Heart right ventricle (tissue), 16 donors: ENCODE measurements around the gene DTHD1. TPM values are rescaled to one million over a fixed set of nuclear protein-coding genes. Genes with fewer than 3 reads are reported as not detected.

Source experiments
- ATAC-seq, 8 donors: fragments of 200-7000 bp; cut with Tn5 transposase; one replicate each; pipeline ENCODE4 v1.9.1; 2020; ENCODE audit warnings: mild to moderate bottlenecking in 8 of 8, moderate library complexity in 8 of 8, moderate number of reproducible peaks in 1 of 8
- DNase-seq, 2 donors: peaks; one replicate each; pipeline ENCODE4 v3.0.0-alpha.2; 2020
- H3K27ac ChIP-seq, 10 donors: fragments of 200-600 bp; sonication (generic) in 2 of 10; one replicate each; pipeline versions ENCODE4 v1.5.0 to v1.8.0; 2020 to 2022; ENCODE audit warnings: mild to moderate bottlenecking in 3 of 10
- H3K27me3 ChIP-seq, 7 donors: fragments of 200-600 bp; one replicate each; pipeline ENCODE4 v1.8.0; 2021 to 2022; ENCODE audit warnings: mild to moderate bottlenecking in 2 of 7
- H3K36me3 ChIP-seq, 9 donors: fragments of 200-600 bp; sonication (generic) in 1 of 9; one replicate each; pipeline versions ENCODE4 v1.5.0 to v1.8.0; 2020 to 2022; ENCODE audit warnings: mild to moderate bottlenecking in 2 of 9
- H3K4me1 ChIP-seq, 9 donors: fragments of 200-600 bp; sonication (generic) in 1 of 9; one replicate each; pipeline versions ENCODE4 v1.5.0 to v1.8.0; 2020 to 2022; ENCODE audit warnings: mild to moderate bottlenecking in 4 of 9
- H3K4me3 ChIP-seq, 10 donors: fragments of 200-600 bp; sonication (generic) in 2 of 10; one replicate each; pipeline versions ENCODE4 v1.5.0 to v1.8.0; 2020 to 2022; ENCODE audit warnings: mild to moderate bottlenecking in 7 of 10, moderate library complexity in 2 of 10
- H3K9me3 ChIP-seq, 11 donors: fragments of 200-600 bp in 10 of 11; sonication (generic) in 2 of 11; one replicate each; pipeline versions ENCODE4 v1.5.0 to v1.8.0; 2013 to 2022; ENCODE audit warnings: mild to moderate bottlenecking in 2 of 11, control low read depth in 1 of 11, moderate library complexity in 1 of 11
- WGBS, 2 donors: extraction: QIAGEN DNeasy Blood & Tissue Kit; methylation state at CpG; one replicate each; pipeline ENCODE4 v1.1.7; 2013; ENCODE audit warnings: inconsistent platforms in 1 of 2; 5-methylcytosine and 5-hydroxymethylcytosine counted together
- intact Hi-C, 10 donors: fragments of 100-400 bp; cut with DNase I; formaldehyde crosslinking; loops; one replicate each; pipeline versions ENCODE4 v1.11.1 to v1.14.2; 2022
- polyA plus RNA-seq, 2 donors: library from polyadenylated mRNA; stranded (reverse); fragments of 200-250 nt; gene quantifications; one replicate each; pipeline ENCODE4 v1.2.3, GENCODE V29; 2013
- total RNA-seq, 10 donors: library from RNA; stranded (reverse); fragmentation: NEBNext Ultra II Directional in 3 of 10; extraction: Animal tissue kit (Norgen Biotek cat#: 25700) in 3 of 10; gene quantifications; one replicate each; pipeline versions ENCODE4 v1.2.1 to v1.2.4, GENCODE V29; 2021 to 2023
- TF ChIP-seq, protein P1 (sequence below), 9 donors: fragments of 200-600 bp; sonication (generic) in 2 of 9; IDR thresholded peaks; one replicate each; pipeline versions ENCODE4 v1.5.0 to v1.8.0; 2021 to 2022; ENCODE audit warnings: antibody characterized with exemption in 9 of 9, mild to moderate bottlenecking in 5 of 9, moderate library complexity in 1 of 9
- donor health status: Arrhythmogenic right ventricular cardiomyopathy.
- donor health status: ischemic (EF 13 %, LVEDD 7.1; RV severe dilation, severe dysfunction).
- donor health status: healthy with polysubstance abuse.
- donor health status: DM: no; HTN: yes; CAD: no.
- donor health status: DM: no; HTN: no; CAD: no.
- donor health status: ischemic (EF 25% LVEDD 6.9; RV normal size, moderate dysfunction).
- donor health status: ischemic (EF 25% LVEDD 5.7; RV mildly dilated, moderate dysfunction).
- donor health status: healthy.
- donor health status: DM: yes; HTN: yes; CAD: no.
- donor health status: Ischemic cardiomyopathy.
- donor health status: ischemic (EF 35%, LVEDD 5.7; RV mildly dilated, moderate dysfunction).
- donor health status: nonischemic (EF 11% LVEDD 7.7; RV severe dilation, severe dysfunction).
- donor health status: DM: yes; HTN: yes; CAD: no.
- donor health status: PGD.
- donor health status: ischemic (EF 29% LVEDD 5.4; RV normal size, mild dysfunction).
- donor health status: nonischemic (EF 23%, LVEDD 6.1; RV moderate dilation, normal function).

DTHD1 gene
- total and polyA plus RNA-seq, 12 donors: 0.10 to 0.60 (median 0.13) TPM; not detected in 9

DNA sequence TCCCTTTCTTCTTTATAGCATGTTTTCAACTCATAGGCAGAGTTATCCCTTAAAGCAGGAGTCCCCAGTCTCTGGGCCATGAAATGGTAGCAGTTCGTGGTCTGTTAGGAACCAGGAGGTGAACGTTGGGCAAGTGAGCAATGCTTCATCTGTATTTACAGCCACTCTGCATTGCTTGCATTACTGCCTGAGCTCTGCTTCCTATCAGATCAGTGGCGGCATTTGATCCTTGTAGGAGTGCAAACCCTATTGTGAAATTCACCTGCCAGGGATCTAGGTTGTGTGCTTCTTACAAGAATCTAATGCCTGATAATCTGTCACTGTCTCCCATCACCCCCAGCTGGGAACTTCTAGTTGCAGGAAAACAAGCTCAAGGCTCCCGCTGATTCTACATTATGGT is 39.8 kb downstream of the DTHD1 start:
- intact Hi-C loops: no loop called here
- TF ChIP-seq, protein P1, sequence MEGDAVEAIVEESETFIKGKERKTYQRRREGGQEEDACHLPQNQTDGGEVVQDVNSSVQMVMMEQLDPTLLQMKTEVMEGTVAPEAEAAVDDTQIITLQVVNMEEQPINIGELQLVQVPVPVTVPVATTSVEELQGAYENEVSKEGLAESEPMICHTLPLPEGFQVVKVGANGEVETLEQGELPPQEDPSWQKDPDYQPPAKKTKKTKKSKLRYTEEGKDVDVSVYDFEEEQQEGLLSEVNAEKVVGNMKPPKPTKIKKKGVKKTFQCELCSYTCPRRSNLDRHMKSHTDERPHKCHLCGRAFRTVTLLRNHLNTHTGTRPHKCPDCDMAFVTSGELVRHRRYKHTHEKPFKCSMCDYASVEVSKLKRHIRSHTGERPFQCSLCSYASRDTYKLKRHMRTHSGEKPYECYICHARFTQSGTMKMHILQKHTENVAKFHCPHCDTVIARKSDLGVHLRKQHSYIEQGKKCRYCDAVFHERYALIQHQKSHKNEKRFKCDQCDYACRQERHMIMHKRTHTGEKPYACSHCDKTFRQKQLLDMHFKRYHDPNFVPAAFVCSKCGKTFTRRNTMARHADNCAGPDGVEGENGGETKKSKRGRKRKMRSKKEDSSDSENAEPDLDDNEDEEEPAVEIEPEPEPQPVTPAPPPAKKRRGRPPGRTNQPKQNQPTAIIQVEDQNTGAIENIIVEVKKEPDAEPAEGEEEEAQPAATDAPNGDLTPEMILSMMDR (IDR thresholded peaks at IDR 0.05): no peak
- no peak overlapping the region for H3K4me3 ChIP-seq
- H3K4me1 ChIP-seq: peaks cover 0 to 57% (median 0%) of the 10 kb centered on the region in 9 donors
- no peaks in the 10 kb centered on the region for H3K9me3 ChIP-seq
- no peak for DNase-seq
- H3K27ac ChIP-seq: peak overlapping the region in 1 of 10 donors; percentile 48
- no peaks in the 10 kb centered on the region for H3K27me3 ChIP-seq
- 57 to 60% methylated on average over 4 of the region's 4 CpGs for WGBS, 2 donors
- ATAC-seq: no peak
- no peaks in the 10 kb centered on the region for H3K36me3 ChIP-seq

DNA sequence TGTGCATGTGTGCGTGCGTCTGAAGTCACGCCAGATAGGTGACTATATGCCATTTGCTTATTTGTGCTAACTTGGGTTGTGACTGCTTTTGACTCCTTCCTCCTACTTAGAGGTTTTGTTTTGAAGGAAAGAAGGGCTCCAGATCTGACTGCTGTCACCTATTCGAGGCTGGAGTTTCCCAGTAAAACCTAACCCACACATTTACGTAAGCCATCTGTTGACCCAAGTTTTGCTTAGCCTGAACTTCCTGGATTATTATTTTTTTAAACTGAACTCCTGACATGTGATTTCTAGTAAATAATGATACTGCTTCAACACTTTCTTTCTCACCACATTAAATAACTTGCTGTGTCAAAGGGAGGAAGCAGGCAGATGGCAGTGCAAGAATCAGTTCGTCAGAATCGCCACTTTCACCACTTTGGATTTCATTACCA is 41.5 kb downstream of the DTHD1 start:
- Histone ChIP-seq H3K9me3 (no peaks in the 10 kb centered on the region), H3K27me3 (no peaks in the 10 kb centered on the region), H3K36me3 (no peaks in the 10 kb centered on the region), H3K4me3 (no peak overlapping the region), H3K4me1 (peaks cover 0 to 64% (median 0%) of the 10 kb centered on the region in 9 donors), H3K27ac (peak overlapping the region in 1 of 10 donors; percentile 75)
- TF ChIP-seq, protein P1 (IDR thresholded peaks at IDR 0.05): no peak
- ATAC-seq: peak in 5 of 8 donors; percentile 35 to 66 (median 49)
- intact Hi-C loops: no loop called here
- no peak for DNase-seq
- 60 to 68% methylated on average over 7 of the region's 7 CpGs for WGBS, 2 donors

DNA sequence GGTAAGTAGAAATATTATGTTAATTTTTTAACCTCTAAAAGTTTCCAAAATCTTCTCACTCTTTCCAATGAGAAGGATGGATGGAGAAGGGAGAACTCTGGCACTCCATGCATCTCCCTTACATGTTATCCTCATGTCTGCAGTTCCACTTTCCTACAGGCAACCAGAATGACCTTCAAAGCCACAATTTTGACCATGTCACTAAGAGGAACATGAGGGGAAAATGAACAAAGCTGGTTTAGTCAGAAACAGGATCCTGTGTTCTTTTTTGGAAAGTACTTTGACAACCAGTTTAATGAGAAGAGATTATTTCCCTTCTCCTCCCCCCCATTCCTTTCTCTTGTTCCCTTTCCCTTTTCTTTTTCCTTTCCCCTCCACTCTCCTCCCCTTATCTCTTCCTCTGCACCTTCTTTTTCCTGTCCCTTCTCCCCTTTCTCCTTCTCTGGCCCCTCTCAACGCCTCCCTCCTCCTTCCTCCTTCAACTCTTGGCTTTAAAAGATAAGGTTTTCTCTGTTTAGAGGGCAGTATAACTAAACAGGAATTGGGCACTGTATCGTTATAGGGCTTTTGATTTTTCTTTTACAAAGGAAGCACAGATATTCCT is 42.5 kb downstream of the DTHD1 start:
- Histone ChIP-seq H3K27me3 (no peaks in the 10 kb centered on the region), H3K9me3 (no peaks in the 10 kb centered on the region), H3K27ac (peak overlapping the region in 1 of 10 donors; percentile 75), H3K4me1 (peaks cover 0 to 64% (median 0%) of the 10 kb centered on the region in 9 donors), H3K4me3 (no peak overlapping the region), H3K36me3 (no peaks in the 10 kb centered on the region)
- ATAC-seq (no peak), DNase-seq (no peak)
- 29 to 37% methylated on average over 2 of the region's 2 CpGs for WGBS, 2 donors
- TF ChIP-seq, protein P1 (IDR thresholded peaks at IDR 0.05): no peak
- intact Hi-C loops: no loop called here

DNA sequence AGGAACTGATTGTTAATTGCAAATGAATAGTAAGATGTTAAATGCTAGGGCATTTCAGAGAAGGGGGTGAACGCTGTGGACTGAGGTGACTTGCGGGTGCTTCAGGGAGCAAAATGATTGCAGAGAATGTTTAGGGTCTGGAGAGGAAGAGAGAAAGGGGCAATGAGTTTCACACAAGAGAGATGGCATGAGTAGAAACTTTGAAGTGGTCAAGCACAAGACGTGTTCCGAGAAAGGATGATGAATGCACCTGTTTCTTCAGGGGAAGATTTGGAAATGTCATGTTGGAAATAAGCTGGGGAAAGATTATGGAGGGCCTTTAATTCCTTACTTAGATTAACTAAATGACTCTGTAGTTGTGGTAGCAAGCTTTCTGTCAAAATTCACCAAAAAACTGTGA is 43.4 kb downstream of the DTHD1 start:
- no peak for DNase-seq
- 96 to 98% methylated on average over 4 of the region's 4 CpGs for WGBS, 2 donors
- ATAC-seq: no peak
- Histone ChIP-seq H3K36me3 (no peaks in the 10 kb centered on the region), H3K4me3 (no peak overlapping the region), H3K27me3 (no peaks in the 10 kb centered on the region), H3K4me1 (peaks cover 0 to 64% (median 0%) of the 10 kb centered on the region in 9 donors), H3K27ac (peak overlapping the region in 1 of 10 donors; percentile 75), H3K9me3 (no peaks in the 10 kb centered on the region)
- intact Hi-C loops: no loop called here
- TF ChIP-seq, protein P1 (IDR thresholded peaks at IDR 0.05): no peak
